Fibroblast of skin of left quadriceps (primary cell): ENCODE results near the gene ZNF554.
"Not testable (repeated sequence)": the region's sequence is repeated elsewhere in the genome, so short reads cannot be mapped to it uniquely, and the experiment has no call there.

Source experiments
- DNase-seq, 2 experiments: peaks; one replicate each; pipeline ENCODE4 v3.0.0-alpha.2; 2013; ENCODE audit warnings: low read depth in 2 of 2

ZNF554 gene

GRCh38 chr19:2790557-2791271 is 29.0 kb upstream of the ZNF554 start:
- DNase-seq, result no peak

DNA sequence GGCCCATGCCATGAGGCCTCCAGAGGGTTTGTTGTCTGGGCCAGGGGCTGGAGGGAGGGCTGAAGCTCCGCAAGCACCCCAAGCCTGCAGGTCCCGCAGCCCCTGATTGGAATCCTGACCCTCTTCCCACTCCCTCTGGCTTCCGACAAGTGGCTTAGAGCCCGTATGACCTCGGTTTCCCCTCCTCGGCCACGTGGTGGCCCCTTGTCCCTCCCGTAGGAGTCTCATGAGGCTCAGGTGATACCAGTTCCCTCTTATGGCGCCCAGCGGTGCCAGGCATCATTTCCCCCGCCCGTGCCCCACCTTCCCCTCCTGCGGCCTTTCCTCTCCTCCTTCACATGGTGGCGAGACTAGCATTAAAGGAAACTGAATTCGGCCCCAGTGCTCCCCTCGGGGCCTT is 28.2 kb upstream of the ZNF554 start:
- no peak for DNase-seq

GRCh38 chr19:2791876-2792275 is 27.8 kb upstream of the ZNF554 start:
- DNase-seq, result no peak

GRCh38 chr19:2792666-2793065 is 27.0 kb upstream of the ZNF554 start:
- DNase-seq, result not testable (repeated sequence)

GRCh38 chr19:2793126-2793525 is 26.5 kb upstream of the ZNF554 start:
- DNase-seq, result no peak

DNA sequence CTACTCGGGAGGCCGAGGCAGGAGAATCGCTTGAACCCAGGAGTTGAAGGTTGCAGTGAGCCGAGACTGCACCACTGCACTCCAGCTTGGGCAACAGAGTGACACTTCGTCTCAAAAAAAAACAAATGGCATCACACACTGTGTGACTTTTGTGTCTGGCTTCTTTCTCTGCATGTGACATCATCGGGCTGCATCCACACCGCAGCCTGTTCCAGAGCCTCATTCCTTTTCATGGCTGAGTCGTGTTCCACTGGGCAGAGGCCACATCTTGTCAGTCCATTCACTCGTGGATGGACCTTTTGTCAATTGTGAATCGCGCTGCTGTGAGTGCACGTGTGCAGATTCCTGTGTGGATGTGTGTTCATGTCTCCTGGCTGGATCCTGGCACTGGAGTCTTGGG is 26.1 kb upstream of the ZNF554 start:
- no peak for DNase-seq

- no peak for DNase-seq
These were observed 23.6 kb upstream of the ZNF554 start for GRCh38 chr19:2795827-2796658.

DNA sequence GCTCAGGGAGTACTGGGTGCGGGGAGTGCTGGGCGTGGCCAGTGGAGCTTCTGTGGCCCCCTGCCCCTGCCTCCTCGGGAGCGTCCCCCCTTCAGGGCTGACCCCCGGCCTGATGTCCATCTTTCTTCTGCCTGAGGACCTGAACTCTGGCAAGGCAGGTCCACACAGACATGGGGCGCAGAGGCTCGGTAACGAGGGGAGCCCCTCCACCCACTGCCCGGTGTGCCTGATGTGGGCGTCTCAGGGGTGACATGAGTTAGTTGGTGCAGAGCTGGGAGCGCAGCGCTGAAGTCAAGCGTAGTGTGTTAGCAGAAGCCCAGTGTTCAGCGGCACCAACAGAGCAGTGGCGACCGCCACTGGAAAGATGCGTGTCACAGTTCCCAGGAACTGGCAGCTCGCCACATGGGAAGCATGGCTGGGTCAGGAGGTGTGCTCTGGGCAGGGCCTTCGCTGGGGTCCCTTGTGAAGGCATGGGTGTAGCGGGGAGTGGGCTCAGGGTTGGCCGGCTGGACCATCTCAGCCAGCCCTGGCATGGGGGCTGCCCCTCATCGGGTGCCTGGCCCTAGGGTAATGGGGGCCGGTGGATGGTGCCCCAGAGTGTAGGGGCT is 22.9 kb upstream of the ZNF554 start:
- no peak for DNase-seq

DNA sequence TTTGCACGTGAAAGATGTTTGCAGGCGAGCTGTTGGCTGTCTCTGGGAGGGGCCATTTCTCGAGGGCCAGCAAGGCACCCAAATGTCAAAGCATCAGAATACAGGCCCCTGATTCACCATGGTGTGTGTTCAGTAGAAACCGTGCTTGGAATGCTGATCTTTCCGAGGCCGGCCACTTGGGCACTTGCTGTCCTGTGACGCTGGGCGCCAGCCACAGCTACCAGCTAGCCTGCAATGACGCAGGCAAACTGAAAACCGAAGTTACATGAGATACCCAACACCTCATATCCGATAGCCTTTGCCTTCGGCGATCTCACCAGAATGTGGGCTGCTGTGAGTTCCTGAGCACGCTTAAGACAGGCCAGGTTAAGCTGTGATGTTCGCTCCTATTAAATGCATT is 22.4 kb upstream of the ZNF554 start:
- DNase-seq, result no peak

- DNase-seq, result no peak
These were observed 21.4 kb upstream of the ZNF554 start for GRCh38 chr19:2798158-2798685.

DNA sequence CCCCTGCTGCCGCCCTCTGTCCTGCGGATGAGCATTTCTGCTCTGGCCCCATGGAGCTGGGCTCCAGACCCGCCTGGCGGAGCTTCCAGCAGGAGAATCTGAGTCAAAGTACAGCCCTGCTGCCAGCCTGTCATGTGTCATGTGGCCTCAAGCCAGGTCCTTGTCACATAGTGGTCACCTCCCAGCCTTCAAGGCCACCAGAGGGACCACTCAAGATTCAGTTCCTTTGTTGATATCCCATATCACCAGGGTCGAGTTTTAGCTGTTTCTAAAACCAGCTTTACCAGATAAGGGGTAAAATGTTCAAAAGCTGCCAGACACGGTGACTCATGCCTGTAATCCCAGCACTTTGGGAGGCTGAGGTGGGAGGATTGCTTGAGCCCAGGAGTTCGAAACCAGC is 20.9 kb upstream of the ZNF554 start:
- DNase-seq, result no peak

DNA sequence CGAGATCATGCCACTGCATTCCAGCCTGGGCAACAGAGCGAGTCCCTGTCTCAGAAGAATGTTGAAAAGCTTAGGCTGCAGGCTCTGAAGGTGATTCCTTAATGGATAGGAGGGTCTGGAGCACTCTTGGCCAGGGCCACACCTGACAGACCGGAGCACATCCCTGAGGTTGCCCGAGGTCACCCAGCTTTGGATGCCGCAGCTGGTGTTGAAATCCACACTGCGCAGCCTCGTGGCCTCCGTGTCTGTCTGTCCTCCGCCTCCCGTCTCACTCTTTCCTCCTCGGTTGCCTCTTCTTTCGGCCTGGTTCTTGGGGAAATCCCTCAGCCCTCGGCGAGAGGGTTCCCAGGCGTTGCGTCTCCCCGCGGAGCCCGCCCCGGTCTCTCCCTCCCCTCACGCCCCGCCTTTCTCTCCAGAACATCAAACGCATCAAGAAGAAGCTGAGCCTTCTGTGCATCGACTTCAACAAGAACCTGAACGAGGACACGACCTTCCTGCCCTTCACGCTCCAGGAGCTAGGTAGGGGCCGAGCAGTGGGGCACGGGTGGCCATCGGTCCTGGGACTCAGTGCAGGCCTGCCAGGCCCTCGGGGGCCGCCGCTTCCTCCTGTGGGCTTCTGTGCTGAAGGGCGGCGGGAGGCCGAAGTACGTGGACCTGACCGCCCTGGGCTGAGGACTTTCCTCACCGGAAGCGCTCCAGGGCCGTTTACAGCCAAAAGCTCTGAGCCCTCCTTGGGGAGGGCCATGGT is 20.2 kb upstream of the ZNF554 start:
- no peak for DNase-seq

- no peak for DNase-seq
These were observed 19.2 kb upstream of the ZNF554 start for GRCh38 chr19:2800506-2800905.

- no peak for DNase-seq
These were observed 16.8 kb upstream of the ZNF554 start for GRCh38 chr19:2802826-2803225.

GRCh38 chr19:2803486-2804155 is 16.0 kb upstream of the ZNF554 start:
- no peak for DNase-seq

DNA sequence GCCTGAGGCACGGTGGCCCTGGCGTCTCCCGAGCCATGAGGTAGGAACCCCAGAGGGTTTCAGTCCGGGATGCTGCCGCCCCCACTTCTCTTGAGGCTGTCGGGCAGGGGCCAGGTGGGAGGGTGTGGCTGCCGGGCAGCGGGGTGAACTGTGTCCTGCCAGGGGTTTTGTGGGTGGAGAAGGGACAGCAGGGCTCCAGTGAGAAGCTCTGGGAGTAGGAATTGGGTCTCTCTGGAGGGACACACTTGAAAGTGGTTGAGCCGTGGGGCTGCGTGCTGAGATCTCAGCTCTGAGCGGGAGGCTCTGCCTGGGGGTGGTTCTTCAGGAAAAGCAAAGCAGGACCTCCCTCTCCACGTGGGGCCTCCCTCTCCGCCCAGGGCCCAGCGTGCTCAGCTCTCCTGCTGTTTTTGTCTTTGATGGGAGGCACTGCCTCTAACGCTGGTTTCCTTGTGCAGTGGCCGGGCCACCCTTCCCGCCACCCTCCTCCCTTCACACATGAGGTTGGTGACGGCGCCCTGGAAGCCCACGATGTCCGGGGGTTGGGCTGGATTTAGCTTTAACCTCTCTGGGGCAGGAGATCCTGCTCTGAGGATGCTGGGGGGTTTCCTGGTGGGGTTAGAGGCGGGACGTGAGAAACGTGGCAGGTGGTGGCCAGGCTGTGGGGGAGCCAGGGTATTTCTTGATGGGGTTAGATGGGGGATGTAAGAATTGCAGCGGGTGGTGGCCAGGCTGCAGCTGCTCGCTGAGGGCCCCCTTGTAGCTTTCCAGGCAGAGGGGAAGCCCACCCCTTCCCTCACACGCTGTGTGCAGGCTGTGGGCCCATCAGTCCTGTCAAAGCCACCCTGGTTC is 15.3 kb upstream of the ZNF554 start:
- no peak for DNase-seq

DNA sequence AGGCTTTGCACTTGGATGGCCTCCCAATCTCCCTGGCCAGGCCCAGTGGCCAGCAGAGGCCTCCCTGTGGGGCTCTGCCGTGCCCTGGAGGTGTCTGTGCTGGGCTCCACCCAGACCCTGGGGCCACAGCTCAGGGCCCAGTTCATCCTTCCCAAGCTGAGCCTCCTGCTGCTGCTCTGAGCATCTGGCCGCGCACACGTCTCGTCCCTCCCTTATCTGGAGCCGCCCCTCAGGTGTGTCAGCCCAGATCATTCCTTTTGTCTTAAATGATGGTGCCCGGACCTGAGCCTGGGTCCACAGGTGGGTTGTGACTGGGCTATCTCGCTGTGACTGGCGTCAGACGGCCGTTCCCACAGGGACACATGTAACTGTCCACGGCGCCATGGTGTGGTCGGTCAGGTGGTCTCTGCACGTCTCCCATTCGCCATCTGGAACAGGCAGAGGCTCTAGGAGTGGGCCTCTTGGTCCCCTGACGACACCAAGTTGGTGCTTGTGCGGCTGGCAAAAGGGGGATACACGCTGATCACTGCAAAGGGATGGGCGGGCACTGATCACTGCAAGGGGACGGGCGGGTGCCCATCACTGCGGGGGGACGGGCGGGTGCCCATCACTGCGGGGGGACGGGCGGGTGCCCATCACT is 14.3 kb upstream of the ZNF554 start:
- DNase-seq, result no peak

DNA sequence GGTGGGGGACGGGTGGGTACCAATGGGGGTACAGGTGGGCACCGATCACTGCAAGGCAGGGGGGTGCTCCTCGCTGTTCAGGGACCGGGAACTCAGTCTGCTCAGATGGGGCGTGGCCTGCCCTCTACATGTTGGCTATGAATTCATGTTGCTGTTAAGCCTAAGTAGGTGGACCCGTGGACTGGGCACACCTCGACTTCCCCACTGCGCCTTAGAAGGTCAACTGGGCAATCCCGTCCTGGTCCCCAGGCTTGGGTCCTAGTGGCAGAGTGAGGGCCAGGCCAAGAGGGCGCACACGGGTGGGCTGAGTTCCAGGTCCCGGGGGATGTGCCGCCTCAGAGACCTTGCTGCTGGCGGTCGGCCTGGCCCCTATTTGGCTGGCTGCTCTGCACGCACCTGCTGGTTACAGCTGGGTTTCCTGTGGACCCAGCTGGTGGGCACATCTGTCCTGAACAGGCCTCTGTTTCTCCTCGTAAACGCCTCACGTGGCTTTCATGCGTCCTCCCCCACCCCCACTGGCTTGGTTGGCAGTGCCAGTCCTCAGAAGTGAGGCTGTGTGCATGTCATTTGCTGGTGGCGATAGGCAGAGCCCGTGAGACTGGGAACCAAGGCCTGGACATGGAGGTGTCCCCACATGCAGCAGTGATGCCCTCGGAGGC is 13.5 kb upstream of the ZNF554 start:
- DNase-seq, result no peak

DNA sequence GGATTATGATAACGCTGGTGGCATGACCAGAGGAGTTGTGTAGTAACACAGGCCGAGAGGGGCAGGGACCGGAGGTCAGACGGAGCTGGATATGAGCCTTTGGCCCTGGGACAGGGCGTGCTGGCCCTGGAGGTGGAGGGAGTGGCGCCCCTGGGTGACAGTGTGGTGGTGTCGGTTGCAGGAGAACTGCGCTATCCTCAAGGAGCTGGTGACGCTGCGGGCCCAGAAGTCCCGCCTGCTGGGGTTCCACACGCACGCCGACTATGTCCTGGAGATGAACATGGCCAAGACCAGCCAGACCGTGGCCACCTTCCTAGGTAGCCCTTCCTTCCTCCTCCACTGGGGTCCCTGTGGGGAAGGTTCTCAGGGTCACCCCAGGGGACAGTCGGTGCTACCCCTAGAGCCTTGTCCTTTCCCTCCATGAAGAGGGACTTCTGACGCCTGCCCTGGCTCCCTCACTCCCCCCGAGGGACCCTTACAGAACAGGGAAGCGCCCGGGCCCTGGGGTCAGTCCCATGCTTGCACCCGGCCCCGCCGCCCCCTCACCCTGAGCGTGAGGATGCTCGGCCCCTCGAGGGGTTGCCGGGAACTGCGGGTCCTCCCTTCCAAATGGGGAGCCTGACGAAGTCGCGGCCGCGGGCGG is 12.8 kb upstream of the ZNF554 start:
- no peak for DNase-seq
